Stimulated activated CD8-positive, alpha-beta memory T cell treated with anti-CD3 and anti-CD28 coated beads, Interleukin-15, amount 100 ng/mL, for 1 hour (primary cell): ENCODE measurements around the gene CELF1.

Experiments
- DNase-seq: peaks from one replicate; pipeline ENCODE4 v3.0.0-alpha.2; 2020; ENCODE audit warnings: low read depth

Gene CELF1

DNA sequence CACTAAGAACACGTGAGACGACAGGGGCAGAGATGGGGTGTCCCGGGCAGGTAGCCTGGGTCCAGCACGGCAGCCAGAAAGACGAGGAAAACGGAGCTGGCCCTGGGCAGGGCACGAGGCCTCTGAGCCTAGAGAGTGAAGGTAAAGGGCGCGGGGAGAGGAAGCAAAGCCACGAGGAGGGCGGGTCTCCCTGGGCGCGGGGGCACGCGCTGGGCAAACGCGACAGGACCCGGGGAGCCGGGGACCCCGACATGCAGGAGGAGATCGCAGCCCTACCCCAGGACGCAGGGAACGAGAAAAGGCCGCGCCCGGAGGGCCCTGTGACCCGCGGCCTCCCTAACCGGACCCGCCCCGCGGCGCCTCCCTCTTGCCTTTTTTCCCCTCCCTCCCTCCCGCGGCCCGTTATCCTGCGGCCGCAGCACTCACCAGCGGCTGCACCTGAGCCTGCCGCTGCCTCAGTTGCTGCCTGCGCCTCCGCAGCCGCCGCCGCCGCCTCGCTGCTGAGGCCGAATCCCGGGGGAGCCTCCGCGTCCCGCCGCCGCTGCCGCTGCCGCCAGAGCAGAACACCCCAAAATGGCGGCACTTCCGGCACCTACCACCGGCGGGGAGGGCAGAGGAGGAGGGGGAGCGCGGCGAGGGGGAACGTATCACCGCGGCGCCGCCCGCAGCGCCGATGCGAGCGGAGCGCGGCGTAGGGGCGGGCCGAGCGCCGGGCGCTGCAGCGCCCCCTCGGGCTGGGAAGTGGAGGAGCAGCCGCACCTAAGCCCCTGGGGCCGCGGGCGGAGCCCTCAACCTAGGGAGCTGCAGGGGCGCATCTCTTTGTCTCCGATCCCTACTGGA, at the start of gene CELF1:
CELF1 (minus strand) TSS at position 567 of the 840 bp plus-strand sequence. CDS start 53,609 bp downstream, outside the sequence.
- DNase-seq: peak; percentile 79

DNA sequence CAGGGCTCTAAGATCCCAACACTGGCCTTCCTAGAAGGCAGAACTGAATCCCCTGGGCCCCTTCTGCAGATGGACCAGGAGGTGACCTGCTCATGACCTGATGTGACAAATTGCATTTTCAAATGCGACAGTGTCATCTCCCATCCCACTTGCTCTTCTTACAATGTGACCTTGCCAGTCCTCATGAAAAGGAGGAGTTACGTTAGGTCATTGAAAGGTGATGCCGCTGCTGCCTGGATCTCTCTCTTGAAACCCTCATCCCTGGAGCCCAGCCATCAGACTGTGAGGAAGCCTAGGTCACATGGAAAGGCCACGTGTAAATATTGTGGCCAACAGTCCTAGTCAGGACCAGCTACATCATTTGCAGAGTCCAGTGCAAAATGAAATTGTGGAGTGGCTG, 47.0 kb upstream of the CELF1 start:
- no peak for DNase-seq

DNA sequence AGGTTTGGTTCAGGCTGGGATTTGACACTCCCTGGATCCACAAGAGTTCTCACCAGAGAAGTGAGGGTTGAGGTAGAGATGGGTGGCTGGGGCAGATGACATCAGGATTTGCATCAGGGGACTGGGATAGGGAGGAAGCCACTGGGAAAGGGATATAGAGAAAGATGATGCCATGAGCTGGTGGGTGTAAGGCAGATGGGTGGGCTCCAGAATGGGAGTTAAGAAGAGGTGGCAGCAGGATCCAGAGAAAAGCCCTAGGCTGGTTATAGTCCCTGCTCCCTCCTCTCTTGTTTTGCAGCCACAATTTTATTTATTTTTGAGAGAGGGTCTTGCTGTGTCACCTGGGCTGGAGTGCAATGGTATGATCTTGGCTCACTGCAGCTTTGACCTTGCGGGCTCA, 43.0 kb upstream of the CELF1 start:
- DNase-seq: no peak

DNA sequence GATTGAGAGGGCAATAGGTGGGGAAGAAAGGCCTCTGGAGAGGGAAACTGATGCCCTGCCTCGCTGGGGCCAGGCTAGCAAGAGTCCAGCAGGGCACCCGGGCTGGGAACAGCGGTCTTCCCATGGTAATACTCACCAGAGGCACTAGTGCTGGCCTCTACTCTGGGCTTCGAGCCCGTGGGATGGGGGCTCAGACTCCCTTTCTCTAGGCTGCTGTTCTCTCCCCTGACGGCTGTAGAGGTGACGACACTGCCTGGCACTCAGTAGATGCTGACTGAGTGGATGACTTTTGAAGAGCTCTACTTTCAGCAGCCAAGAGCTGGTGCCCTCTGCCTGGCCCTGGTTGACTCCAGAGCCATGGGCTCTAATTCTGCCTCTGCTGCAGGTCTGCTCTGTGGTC, 42.1 kb upstream of the CELF1 start:
- no peak for DNase-seq

DNA sequence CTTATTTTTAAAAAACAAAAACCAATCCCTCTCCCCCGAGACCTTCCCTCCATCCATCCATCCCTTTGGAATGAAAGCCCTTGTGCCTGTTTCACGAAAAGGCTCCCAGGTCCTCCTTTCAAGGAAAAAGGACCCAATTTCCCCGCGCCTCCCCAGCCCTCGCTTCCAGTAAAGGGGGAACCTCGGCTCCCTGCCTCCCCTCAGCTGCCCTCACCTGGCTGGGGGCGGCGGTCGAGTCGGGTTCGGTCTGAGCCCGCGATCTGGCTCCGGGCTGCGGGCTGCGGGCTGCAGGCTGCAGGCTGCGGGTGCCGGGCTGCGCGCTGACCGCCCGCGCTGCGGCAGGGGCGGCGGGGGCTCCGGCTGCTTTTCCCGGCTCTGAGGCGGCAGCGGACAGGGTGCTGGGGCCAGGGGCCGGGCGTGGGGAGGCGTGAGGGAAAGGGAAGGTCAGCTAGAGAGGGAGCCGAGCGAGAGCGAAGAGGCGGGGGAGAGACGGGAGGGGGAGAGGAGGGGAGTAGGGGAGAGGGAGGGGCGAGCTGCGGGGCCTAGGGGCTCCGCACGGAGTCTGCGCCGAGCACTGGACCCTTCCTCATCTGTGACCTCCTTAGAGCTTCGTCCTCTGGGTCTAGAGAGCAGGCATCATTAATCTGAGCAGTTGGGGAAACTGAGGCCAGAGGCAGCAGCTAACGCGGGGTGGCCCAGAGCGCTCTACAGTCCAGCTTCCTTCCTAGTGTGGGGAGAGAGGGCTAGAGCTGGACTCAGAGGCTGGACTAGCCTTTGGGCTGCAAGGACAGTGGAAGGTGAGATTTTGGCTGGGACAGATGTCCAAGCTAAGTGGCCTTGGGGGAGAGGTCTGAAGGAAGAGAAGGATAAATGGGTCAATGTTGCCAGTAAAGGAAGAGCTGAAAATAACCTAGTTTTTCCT, 41.3 kb upstream of the CELF1 start, which contains the start of gene C1QTNF4:
C1QTNF4 (minus strand) TSS at position 478 of the 922 bp plus-strand sequence. CDS start 3,601 bp downstream, outside the sequence.
- no peak for DNase-seq

DNA sequence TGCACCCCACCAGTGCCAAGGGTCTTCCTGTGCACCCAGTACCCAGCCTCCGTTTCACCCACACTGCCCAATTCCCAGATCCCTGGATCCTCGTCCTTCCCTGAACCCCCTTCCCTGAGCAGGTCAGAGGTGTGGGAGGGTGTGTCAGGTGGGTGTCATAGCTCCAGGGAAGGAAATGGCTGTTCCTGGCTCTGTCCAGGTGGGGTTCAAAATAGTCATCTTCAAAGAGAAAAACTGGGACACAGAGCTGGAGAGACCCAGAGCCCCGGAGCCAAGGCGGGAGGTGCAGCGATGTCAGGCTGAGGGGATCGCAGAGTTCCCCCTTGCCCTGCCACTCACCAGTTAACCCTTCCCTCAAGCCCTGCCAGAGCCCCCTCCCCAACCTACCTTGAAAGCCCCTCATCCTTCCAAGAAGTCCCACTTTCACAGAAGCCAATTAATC, 40.6 kb upstream of the CELF1 start:
- DNase-seq: no peak

DNA sequence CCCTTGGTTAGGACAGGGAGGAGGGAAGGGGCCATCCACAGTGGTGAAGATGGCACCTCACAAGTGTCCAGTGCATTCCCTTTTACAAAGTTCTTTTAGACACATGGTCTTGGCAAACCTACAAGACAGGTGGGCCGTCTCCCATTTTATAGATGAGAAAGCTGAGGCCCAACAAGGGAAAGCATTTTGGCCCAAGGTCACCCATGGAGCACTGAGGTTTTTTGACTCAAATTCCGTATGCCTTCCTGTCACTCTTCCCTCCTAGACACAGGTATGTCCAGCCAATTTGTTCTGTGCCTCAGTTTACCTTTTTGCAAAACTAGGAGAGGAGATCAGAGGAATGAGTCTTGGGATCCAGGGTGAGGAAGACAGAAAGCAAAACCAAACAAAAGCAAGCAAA, 40.0 kb upstream of the CELF1 start:
- DNase-seq: no peak

DNA sequence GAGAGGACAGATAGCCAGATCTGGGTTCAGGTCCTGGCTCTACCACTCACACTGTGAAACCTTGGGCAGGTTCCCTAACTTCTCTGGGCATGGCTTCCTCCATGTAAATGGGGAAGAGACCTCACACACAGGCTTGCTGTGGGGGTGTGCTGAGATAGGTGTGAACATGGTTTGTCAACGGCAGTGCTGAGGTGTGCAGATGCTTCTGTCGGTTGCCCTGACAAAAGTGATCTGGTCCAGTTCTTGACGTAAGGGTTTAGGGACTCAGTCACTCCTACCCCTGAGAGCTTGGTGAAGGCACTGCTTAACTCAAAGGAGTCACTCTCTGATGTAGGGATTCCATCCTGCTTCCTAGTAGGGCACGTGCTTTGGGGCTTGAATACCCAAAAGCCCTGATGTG, 39.3 kb upstream of the CELF1 start:
- DNase-seq: no peak

DNA sequence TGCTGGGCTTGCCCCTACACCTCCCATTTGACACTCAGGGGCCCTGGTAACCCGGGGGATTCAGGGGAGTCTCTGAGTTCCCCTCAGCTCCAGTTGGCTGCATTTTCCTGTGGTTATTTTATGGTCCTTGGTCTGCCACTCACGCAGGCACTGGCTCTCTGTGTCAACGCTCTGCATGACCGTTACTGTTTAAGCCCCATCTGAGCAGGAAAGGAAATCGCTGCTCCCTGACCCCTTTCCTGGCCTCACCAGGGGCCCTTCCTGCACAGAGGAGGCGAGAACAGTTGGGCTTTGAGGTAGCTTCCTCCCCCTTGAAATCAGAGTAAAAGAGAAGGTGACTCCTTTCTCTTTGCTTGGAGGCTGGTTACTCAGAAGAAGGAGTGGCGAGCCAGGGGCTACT, 38.8 kb upstream of the CELF1 start:
- no peak for DNase-seq

DNA sequence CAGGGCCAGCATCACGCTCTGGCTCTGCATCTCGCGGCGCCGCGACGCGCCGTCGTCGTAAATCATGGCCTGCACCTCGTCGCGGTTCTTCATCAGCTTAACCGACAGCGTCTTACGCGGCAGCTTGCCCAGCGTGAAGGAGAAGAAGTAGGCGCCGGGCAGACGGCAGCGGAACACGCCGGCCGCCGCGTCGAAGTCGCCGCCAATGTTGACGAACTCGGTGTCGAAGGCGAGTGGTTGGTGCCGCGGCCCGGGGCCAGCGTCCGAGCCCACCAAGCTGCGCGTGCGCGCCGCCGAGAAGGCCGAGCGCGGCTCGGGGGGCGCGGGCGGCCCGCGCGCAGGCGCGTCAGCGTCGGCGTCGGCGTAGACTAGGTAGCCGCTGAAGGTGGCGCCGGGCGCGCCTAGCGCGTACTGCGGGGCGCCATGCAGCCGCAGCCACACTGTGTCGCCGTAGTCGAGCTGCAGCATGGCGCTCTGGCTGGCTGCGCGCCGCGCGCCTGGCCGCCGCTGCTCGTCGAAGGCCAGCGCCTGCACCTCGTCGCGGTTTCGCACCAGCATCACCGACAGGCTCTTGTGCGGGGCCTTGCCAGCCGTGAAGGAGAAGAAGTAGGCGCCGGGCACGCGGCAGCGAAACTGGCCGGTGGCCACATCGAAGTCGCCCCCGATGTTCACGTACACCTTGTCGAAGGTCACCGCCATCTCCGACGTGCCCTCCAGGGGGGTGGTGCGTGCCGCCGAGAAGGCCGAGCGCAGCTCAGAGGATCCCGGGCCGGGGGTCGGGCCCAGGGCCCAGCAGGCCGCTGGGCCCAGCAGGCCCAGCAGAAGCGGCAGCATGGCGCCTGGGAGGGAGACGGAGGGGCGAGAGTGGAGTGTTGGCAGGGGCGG, 37.3 kb upstream of the CELF1 start:
- DNase-seq: no peak

DNA sequence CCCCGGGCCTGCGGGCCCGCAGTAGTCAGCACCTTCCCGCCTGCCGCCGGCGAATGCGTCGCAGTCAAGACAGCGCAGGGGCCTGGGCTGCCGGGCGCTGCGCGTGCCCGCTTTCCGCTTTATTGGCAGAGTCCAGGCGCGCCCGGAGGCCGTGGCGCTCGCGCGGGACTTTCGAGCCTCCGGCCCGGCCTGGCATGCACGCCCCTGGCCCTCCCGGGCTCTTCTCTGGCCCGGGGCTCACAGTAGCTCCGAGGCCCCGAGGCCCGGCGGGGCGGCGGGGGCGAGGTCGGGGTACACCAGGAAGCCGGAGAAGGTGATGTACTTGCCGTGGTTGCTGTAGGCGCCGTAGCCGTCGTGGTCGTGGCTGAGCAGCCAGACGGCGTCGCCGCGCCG, 36.6 kb upstream of the CELF1 start:
- no peak for DNase-seq

DNA sequence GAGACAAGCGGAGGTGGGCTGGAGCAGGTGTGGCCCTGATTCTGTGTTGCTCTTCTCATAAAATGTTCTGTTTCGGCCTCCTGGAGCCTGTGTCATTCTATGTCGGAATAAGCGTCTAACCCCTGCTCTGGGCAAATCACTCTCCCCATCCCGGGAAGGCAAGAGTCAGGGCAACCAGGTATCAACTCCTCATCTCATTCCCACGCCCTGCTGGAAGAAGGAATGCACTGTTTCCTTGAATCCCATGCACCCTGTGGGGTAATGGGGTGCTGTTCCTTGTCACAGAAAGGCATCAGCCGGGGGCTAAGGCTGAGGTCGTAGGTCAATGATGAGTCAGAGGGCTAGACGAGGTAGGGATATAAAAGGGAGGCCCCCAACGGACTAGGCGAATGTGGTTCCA, 36.2 kb upstream of the CELF1 start:
- DNase-seq: no peak

DNA sequence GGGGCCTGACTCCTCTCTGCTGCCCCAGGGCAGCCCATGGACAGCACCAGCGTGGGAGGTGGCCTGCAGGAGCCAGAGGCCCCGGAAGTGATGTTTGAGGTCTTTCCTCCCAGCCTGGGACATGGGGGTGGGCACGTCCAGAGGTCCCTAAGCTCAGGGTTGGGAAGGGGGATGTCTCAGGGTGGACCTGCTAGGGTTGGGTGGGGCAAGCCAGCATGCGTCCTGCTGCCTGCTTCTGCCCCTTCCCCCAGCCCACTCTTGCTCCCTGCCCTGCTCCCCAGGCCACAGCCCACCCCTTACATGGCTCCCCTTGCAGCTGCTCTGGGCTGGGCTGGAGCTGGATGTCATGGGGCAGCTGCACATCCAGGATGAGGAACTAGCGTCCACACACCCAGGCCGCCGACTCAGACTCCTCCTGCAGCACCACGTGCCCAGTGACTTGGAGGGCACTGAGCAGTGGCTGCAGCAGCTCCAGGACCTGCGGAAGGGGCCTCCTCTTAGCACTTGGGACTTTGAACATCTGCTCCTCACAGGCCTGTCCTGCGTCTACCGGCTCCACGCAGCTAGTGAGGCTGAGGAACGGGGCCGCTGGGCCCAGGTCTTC, 34.9 kb upstream of the CELF1 start:
- DNase-seq: no peak

DNA sequence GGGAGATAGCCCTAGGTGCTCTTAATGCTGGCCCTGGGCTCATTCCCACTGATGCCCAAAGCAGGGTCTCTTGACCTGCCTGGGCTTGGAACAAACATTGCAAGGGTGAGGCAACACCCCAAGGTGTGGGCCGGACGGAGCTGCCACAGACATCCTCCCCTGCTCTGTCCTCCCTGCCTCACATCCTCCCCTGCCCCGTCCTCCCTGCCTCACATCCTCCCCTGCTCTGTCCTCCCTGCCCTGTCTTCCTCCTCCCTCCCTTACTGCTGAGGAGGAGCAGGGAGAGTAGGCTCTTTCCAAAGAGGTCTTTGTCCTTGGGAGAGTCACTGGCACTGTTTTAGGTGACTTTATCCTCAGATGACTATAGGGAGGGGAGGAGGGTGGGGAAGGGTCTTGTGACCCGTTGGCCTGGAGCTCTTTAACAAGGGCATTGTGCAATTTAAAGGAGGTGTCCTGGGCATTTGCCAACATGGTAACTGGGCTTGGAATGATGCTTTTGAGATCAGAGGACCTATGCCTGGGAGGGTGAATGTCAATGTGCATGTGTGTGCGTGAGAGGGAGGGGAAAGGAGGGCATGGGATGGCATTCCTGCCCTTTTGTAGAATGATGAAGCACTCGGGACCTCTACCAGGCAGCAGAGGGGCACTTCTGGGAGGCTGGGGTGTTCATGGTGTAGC, 34.2 kb upstream of the CELF1 start:
- no peak for DNase-seq

DNA sequence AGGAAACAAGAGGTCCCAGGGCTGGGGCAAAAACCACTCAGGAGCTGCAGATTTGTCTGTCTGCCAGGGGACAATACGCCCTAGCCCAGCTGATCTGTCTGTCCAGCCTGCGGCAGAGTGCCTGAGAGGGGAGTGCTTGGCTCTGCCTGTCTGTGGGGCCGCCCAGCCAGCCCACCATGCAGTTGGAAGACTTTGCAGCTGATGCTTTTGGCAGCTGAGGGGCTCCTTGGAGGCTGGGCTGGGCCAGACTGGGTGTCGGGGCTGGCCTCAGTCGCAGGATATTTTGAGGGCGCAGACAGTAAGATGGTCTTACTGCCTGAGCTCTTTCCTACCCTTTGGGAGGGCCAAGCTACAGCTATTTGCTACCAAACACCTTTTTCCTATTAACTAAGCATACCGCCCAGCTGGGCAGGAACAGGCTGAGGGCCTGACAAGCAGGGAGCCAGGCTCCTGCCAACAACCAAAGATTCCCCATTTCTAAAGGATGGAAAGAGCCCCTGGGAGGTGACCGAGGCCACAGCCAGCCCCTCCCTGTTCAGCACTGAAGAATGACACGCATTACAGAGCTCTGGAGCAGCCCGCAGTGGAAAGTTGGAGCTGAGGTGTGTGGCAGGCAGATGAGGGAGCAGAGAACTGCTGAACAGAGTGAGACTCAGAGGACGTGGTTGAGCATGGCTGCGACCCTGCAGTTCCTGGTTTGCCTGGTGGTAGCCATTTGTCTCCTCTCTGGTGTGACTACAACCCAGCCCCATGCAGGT, 33.3 kb upstream of the CELF1 start, which contains the start of gene FAM180B:
FAM180B (plus strand) TSS at position 581 of the 758 bp plus-strand sequence; CDS start at position 672, 91 bp downstream.
- DNase-seq: no peak

DNA sequence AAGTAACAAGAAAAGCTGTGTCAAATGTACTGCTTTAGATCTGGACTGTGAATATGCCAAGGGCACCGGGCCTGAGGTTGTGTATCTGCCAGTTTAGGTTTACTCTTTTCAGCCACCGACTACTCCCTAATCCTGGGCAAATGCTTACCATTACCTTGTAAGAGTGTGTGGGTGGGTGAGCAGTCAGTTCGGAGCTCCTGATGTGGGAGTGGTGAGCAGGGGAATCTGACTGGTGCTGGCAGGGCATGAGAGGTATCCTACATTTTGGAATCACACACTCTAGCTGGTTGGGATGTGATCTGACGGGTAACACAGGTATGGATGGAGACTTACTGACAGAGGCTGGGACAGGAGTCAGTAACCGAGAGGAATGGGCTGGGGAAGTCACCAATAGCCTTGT, 30.9 kb upstream of the CELF1 start:
- DNase-seq: no peak

DNA sequence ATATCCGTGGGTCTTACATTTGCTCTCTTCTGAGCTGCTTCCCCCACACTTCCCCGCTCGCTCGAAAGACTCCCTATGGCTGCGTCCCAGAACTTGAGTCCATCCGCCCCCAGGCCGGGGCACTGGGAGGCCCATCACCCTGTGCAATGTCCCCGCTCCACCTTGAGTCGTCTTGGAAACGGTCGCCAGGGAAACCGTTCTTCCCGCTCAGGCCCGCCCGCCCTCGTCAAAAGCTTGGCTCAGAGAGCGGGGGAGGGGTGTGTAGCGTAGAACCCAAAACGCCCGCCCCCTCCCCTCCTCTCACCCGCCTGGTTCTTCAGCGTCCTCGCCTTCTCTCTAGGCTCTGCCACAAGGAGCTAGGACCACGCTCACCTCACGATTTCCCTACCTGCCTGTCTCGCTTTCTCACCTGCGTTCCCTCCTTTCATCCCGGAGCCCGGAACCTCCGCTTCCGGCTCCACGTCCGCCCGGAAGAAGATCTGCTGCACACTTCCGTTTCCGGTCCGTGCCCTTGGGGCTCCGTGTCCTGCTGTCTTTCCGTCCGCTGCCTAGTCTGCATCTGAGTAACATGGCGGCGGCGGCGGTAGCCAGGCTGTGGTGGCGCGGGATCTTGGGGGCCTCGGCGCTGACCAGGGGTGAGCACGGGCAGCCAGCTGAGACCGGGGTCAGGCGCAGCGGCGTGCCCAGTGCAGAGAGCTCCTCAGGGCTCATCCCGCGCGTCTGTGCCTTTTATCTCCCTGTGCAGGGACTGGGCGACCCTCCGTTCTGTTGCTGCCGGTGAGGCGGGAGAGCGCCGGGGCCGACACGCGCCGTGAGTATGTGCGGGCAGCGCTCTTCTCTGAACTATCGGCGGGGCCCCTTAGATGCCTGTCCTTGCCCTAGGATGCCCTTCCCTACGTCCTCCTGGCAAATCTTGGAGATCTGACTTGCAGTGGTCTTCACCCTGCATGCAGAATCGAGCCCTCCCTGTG, 25.9 kb upstream of the CELF1 start, which contains the start of the genes KBTBD4 and NDUFS3:
KBTBD4 (minus strand) TSS at position 447 of the 971 bp plus-strand sequence; CDS start at position 428, 19 bp downstream.
NDUFS3 (plus strand) TSS at position 551 of the 971 bp plus-strand sequence; CDS start at position 569, 18 bp downstream.
- peak; percentile 79 for DNase-seq

DNA sequence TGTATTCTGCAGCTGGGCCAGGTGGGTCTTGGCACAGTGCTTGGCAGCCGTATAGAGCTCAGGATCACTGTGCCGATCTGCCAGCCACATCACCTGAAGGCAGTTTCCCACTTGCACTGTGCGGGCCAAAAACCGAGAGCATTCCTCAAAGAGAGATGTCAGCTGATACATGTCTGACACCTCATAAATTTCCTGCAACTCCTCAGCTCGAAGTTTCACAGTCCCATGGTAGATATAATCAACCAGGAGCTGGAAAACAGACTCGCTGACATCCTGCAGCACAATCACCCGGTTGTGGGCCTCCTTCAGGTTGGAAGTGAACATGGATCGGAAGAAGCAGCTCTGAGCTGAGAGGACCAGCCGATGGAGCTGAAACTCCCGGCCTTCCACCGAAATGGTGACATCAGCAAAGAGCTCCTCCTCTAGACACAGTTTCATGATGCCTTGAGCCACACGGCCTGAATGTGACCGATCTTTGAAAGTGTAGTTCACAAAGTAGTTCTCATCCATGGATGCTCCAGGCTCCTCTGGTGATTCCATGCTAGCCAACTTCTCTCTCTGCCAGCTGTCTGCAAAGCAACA, 24.6 kb upstream of the CELF1 start:
- no peak for DNase-seq
